Measurements from ENCODE around the gene C18orf63.

C18orf63 gene

DNA sequence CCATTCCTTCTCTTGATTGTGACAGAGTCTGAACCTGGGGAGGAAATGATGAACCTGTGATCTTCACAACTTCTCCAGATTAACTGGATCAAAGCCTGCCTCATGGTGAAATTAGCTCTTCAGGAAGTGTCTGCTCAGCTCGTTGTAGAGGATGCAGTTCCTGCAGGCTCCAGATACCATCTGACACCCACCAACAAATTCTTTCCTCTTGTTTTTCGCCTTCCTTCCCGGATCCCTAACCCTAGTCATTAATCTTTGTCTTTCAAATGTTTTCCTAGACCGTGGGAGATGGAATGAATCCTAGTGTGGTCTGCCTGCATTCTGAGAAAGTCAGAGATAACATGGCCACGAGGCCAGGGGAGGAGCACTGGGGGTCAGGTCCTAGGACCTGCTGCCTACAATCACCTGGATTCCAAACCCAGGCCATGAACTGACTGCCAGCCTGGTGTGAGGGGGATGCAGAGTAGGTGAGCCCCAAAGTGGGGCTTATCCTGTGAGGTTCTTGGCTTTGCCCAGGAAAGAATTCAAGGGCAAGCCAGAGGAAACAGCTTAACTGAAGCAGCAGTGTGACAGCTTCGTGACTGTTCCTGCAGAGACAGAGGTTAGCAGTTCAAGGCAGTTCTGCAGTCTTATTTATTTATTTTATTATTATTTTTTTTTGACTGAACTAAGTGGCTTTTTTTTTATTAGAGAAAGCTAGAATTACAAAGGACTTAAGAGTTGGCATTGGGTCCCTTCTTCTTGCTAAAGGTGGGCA lies 73.7 kb downstream of the C18orf63 start:
- no peak overlapping the region for H3K4me3 ChIP-seq (ENCODE audit: low read depth, low read length)
- TF ChIP-seq, protein P1, sequence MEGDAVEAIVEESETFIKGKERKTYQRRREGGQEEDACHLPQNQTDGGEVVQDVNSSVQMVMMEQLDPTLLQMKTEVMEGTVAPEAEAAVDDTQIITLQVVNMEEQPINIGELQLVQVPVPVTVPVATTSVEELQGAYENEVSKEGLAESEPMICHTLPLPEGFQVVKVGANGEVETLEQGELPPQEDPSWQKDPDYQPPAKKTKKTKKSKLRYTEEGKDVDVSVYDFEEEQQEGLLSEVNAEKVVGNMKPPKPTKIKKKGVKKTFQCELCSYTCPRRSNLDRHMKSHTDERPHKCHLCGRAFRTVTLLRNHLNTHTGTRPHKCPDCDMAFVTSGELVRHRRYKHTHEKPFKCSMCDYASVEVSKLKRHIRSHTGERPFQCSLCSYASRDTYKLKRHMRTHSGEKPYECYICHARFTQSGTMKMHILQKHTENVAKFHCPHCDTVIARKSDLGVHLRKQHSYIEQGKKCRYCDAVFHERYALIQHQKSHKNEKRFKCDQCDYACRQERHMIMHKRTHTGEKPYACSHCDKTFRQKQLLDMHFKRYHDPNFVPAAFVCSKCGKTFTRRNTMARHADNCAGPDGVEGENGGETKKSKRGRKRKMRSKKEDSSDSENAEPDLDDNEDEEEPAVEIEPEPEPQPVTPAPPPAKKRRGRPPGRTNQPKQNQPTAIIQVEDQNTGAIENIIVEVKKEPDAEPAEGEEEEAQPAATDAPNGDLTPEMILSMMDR (IDR thresholded peaks at IDR 0.05; ENCODE audit: insufficient read depth, low read depth, low read length, missing control alignments): no peak
- no peak for DNase-seq (ENCODE audit: low read depth)

DNA sequence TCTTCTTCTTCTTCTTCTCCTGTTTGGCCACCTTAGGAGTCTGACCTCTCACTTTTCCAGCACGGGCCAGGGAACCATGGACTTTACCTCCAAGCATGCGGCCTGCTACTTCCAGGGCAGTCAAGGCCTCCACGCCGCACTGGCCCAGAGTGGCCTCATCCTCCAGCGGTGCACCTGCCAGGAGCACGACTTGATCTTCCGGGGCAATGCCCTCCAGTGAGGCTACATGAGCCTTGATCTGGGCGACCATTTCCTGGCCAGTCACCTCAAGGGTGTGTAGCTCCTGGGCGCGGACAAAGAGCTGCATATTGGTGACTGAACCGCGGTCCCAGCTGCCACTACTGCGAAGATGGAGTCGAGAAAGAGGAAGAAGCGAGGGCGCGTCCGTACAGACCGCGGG lies 74.4 kb downstream of the C18orf63 start:
- TF ChIP-seq, protein P1 (IDR thresholded peaks at IDR 0.05; ENCODE audit: insufficient read depth, low read depth, low read length, missing control alignments): no peak
- no peak overlapping the region for H3K4me3 ChIP-seq (ENCODE audit: low read depth, low read length)
- DNase-seq (ENCODE audit: low read depth): no peak

DNA sequence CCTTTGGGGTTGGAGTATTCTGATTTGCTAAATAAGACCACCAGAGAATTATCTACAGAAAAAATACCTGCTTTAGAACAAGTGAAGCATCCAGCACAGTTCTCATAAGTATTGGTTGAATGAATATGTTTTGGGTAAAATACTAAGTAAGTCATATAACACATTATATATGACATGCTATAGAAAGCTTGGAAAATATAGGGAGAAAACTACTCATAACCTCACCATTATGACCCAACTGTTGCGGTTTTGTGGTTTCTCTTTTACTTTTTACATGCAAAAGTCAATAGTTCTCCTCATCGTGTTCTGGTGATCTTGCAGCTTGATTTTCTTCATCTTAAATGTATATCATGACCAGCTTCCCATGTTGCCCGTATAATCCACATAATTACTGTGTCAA lies 75.3 kb downstream of the C18orf63 start:
- DNase-seq (ENCODE audit: low read depth): no peak
- H3K4me3 ChIP-seq (ENCODE audit: low read depth, low read length): no peak overlapping the region
- TF ChIP-seq, protein P1 (IDR thresholded peaks at IDR 0.05; ENCODE audit: insufficient read depth, low read depth, low read length, missing control alignments): no peak

DNA sequence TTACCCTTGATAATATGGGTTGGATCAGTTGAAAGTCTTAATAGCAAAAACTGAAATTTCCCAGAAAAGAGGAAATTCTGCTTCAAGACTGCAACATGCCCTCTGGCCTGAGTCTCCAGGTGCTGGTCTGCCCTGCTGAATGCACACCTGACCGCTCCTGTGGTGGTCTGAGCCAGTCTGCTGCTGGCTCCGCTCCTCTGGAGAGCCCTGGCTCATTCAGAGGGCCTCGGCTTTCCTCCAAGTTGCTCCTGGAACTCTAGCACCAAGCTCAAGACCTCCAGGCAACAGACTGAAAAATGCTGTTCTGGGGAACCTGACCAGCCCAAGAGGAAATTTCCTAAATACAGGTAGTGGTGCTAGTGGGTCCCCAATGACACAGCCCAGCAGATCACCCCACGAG lies 76.7 kb downstream of the C18orf63 start:
- no peak for DNase-seq (ENCODE audit: low read depth)
- no peak overlapping the region for H3K4me3 ChIP-seq (ENCODE audit: low read depth, low read length)
- TF ChIP-seq, protein P1 (IDR thresholded peaks at IDR 0.05; ENCODE audit: insufficient read depth, low read depth, low read length, missing control alignments): no peak

DNA sequence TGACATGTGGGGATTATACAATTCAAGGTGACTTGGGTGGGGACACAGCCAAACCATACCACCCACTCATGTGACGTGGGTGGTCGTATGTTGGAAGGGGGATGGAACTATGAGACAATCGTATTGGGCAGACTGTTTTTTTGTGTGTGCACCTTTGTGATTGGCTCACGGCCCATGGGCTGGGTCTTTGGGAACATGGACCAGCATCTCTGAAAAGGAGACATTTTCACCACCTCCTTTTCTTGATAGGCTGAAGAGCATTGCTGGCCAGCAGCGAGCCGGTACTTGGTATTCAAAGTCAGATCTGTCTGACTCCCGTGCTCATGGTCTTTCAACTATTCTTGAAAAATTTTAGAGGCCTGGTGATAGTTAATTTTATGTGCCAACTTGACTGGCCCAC lies 79.4 kb downstream of the C18orf63 start:
- no peak for DNase-seq (ENCODE audit: low read depth)
- no peak overlapping the region for H3K4me3 ChIP-seq (ENCODE audit: low read depth, low read length)
- TF ChIP-seq, protein P1 (IDR thresholded peaks at IDR 0.05; ENCODE audit: insufficient read depth, low read depth, low read length, missing control alignments): no peak

DNA sequence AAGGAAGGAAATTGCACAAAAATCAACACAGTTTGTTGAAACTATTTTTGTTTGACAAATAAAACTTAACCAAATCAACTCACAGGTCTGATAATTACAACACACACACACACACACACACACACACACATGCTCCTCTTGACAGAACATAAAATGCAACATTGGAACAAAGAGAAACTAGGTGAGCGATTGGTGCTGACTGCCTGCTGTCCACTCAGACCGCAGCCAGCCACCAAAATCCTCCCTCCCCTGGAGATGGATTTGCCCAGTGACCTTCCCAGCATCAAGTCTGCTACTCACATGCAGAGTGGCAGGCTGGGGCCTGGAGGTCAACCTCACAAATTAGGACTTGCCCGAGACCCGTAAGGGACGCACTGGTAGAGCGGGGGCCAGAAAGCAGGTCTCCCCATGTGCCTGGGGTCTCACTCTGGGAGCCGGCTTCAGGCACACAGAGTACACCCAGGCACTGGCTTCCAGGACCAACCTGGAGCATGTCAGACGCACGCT lies 80.1 kb downstream of the C18orf63 start:
- TF ChIP-seq, protein P1 (IDR thresholded peaks at IDR 0.05; ENCODE audit: insufficient read depth, low read depth, low read length, missing control alignments): no peak
- no peak overlapping the region for H3K4me3 ChIP-seq (ENCODE audit: low read depth, low read length)
- DNase-seq (ENCODE audit: low read depth): no peak
